HepG2 (cell line): ENCODE results near the gene ABCA13. TPM values are rescaled to one million over a fixed set of nuclear protein-coding genes. Genes with fewer than 3 reads are reported as not detected.

ENCODE experiments used
- PITX1 ChIP-seq: sonication (generic); formaldehyde crosslinking; IDR thresholded peaks from 2 replicates; pipeline ENCODE4 v1.5.1; 2020; ENCODE audit warnings: mild to moderate bottlenecking, missing genetic modification reagents
- RAD51 ChIP-seq: fragments of 450-650 bp; IDR thresholded peaks from 2 replicates; pipeline ENCODE4 v1.6.1; 2016; ENCODE audit warnings: borderline replicate concordance
- SOX5 ChIP-seq: IDR thresholded peaks from 2 replicates; pipeline ENCODE4 v1.6.1; 2016; ENCODE audit warnings: borderline replicate concordance
- SP5 ChIP-seq: IDR thresholded peaks from 2 replicates; pipeline ENCODE4 v1.6.1; 2016; ENCODE audit warnings: low read depth, borderline replicate concordance
- SRSF4 ChIP-seq: fragments of 200-400 bp; formaldehyde crosslinking; IDR thresholded peaks from one replicate; pipeline ENCODE4 v1.6.1; 2018; ENCODE audit warnings: mild to moderate bottlenecking, low read depth, low read length, moderate library complexity; ENCODE audit not compliant: poor library complexity, severe bottlenecking
- TARDBP ChIP-seq: sonication (generic); formaldehyde crosslinking; IDR thresholded peaks from 2 replicates; pipeline ENCODE4 v1.8.0; 2022; ENCODE audit warnings: mild to moderate bottlenecking, missing genetic modification reagents
- ZNF232 ChIP-seq: sonication (generic); formaldehyde crosslinking; IDR thresholded peaks from 2 replicates; pipeline ENCODE4 v1.4.0; 2020; ENCODE audit warnings: missing genetic modification reagents, borderline replicate concordance
- polyA plus RNA-seq, 8 experiments: library from polyadenylated mRNA; depleted of rRNA in 3 of 8; stranded (reverse) in 7 of 8; unstranded in 1 of 8; fragments of >200 nt; fragmentation: Illumina TruSeq in 4 of 8; extraction: Trizol in 4 of 8; gene quantifications; 2 replicates each; pipeline versions ENCODE4 v1.2.1 to v1.2.3, GENCODE V29; 2011 to 2016; ENCODE audit warnings: low read depth in 4 of 8, missing spikeins in 1 of 8, mixed read lengths in 1 of 8; ENCODE audit not compliant: insufficient read depth in 1 of 8
- total RNA-seq, 5 experiments: library from RNA; depleted of rRNA; stranded (reverse); fragments of >200 nt; fragmentation: Illumina TruSeq; extraction: Trizol; gene quantifications; 2 replicates each; pipeline ENCODE4 v1.2.3, GENCODE V29; 2016; ENCODE audit warnings: low read depth in 1 of 5
- TF ChIP-seq, protein P1 (sequence below), 2 experiments: sonication (generic) in 1 of 2; formaldehyde crosslinking in 1 of 2; IDR thresholded peaks; 2 replicates each; pipeline versions ENCODE4 v1.6.1 to v1.9.0; 2014 to 2022; ENCODE audit warnings: antibody characterized with exemption in 1 of 2, borderline replicate concordance in 1 of 2, inconsistent platforms in 1 of 2, low read depth in 1 of 2, missing genetic modification reagents in 1 of 2
- TF ChIP-seq, protein P2 (sequence below): IDR thresholded peaks from 2 replicates; pipeline ENCODE4 v1.6.1; 2018; ENCODE audit warnings: missing genetic modification reagents
- TF ChIP-seq, protein P3 (sequence below): sonication (generic); formaldehyde crosslinking; IDR thresholded peaks from 2 replicates; pipeline ENCODE4 v1.5.0; 2020; ENCODE audit warnings: mild to moderate bottlenecking, missing genetic modification reagents
- TF ChIP-seq, protein P4 (sequence below): sonication (generic); formaldehyde crosslinking; IDR thresholded peaks from one replicate; pipeline ENCODE4 v1.5.1; 2020; ENCODE audit warnings: mild to moderate bottlenecking, missing genetic modification reagents; ENCODE audit errors: not compliant biosample characterization

Gene ABCA13
- total and polyA plus RNA-seq, 2 of the 13 experiments (the other 11 are each of a cell fraction or from before 2014, with no cell fraction given): 0.03 TPM; not detected in 1

DNA sequence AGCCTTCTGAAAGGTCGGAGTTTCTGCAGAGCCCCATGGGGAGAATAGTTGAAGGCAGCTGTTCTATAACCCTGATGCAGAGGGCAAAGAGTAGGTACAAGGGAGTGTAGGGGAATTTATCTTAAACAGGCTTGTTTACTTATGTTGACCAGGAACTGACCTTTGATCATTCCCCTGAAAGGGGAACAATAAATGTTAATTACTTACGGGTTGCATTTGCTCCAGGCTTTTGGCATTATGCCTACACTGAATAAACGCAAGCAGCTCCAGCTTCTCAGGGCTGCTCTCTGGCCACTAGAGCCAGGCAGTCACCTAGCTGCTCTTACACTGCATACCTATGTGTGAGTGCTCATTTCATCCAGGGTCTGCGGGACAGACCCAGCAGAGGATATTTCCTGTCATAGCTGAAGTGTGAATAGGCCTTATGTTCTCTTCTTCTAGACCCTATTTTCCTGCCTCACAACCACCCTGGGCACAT lies 26.9 kb upstream of the ABCA13 start (continued):
- TF ChIP-seq, protein P1, sequence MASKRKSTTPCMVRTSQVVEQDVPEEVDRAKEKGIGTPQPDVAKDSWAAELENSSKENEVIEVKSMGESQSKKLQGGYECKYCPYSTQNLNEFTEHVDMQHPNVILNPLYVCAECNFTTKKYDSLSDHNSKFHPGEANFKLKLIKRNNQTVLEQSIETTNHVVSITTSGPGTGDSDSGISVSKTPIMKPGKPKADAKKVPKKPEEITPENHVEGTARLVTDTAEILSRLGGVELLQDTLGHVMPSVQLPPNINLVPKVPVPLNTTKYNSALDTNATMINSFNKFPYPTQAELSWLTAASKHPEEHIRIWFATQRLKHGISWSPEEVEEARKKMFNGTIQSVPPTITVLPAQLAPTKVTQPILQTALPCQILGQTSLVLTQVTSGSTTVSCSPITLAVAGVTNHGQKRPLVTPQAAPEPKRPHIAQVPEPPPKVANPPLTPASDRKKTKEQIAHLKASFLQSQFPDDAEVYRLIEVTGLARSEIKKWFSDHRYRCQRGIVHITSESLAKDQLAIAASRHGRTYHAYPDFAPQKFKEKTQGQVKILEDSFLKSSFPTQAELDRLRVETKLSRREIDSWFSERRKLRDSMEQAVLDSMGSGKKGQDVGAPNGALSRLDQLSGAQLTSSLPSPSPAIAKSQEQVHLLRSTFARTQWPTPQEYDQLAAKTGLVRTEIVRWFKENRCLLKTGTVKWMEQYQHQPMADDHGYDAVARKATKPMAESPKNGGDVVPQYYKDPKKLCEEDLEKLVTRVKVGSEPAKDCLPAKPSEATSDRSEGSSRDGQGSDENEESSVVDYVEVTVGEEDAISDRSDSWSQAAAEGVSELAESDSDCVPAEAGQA (IDR thresholded peaks at IDR 0.05; ENCODE audit: low read depth): no peak
- TF ChIP-seq, protein P1 (CRISPR knock-in tag; IDR thresholded peaks at IDR 0.05; ENCODE audit: borderline replicate concordance): no peak
- TF ChIP-seq, protein P2, sequence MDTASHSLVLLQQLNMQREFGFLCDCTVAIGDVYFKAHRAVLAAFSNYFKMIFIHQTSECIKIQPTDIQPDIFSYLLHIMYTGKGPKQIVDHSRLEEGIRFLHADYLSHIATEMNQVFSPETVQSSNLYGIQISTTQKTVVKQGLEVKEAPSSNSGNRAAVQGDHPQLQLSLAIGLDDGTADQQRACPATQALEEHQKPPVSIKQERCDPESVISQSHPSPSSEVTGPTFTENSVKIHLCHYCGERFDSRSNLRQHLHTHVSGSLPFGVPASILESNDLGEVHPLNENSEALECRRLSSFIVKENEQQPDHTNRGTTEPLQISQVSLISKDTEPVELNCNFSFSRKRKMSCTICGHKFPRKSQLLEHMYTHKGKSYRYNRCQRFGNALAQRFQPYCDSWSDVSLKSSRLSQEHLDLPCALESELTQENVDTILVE: peak; percentile 68
- TF ChIP-seq SOX5 (CRISPR knock-in tag): peak; percentile 99
- TF ChIP-seq, protein P3, sequence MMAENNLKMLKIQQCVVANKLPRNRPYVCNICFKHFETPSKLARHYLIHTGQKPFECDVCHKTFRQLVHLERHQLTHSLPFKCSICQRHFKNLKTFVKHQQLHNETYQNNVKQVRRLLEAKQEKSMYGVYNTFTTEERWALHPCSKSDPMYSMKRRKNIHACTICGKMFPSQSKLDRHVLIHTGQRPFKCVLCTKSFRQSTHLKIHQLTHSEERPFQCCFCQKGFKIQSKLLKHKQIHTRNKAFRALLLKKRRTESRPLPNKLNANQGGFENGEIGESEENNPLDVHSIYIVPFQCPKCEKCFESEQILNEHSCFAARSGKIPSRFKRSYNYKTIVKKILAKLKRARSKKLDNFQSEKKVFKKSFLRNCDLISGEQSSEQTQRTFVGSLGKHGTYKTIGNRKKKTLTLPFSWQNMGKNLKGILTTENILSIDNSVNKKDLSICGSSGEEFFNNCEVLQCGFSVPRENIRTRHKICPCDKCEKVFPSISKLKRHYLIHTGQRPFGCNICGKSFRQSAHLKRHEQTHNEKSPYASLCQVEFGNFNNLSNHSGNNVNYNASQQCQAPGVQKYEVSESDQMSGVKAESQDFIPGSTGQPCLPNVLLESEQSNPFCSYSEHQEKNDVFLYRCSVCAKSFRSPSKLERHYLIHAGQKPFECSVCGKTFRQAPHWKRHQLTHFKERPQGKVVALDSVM: no peak
- no peak for TF ChIP-seq PITX1 (CRISPR knock-in tag)
- TF ChIP-seq, protein P4, sequence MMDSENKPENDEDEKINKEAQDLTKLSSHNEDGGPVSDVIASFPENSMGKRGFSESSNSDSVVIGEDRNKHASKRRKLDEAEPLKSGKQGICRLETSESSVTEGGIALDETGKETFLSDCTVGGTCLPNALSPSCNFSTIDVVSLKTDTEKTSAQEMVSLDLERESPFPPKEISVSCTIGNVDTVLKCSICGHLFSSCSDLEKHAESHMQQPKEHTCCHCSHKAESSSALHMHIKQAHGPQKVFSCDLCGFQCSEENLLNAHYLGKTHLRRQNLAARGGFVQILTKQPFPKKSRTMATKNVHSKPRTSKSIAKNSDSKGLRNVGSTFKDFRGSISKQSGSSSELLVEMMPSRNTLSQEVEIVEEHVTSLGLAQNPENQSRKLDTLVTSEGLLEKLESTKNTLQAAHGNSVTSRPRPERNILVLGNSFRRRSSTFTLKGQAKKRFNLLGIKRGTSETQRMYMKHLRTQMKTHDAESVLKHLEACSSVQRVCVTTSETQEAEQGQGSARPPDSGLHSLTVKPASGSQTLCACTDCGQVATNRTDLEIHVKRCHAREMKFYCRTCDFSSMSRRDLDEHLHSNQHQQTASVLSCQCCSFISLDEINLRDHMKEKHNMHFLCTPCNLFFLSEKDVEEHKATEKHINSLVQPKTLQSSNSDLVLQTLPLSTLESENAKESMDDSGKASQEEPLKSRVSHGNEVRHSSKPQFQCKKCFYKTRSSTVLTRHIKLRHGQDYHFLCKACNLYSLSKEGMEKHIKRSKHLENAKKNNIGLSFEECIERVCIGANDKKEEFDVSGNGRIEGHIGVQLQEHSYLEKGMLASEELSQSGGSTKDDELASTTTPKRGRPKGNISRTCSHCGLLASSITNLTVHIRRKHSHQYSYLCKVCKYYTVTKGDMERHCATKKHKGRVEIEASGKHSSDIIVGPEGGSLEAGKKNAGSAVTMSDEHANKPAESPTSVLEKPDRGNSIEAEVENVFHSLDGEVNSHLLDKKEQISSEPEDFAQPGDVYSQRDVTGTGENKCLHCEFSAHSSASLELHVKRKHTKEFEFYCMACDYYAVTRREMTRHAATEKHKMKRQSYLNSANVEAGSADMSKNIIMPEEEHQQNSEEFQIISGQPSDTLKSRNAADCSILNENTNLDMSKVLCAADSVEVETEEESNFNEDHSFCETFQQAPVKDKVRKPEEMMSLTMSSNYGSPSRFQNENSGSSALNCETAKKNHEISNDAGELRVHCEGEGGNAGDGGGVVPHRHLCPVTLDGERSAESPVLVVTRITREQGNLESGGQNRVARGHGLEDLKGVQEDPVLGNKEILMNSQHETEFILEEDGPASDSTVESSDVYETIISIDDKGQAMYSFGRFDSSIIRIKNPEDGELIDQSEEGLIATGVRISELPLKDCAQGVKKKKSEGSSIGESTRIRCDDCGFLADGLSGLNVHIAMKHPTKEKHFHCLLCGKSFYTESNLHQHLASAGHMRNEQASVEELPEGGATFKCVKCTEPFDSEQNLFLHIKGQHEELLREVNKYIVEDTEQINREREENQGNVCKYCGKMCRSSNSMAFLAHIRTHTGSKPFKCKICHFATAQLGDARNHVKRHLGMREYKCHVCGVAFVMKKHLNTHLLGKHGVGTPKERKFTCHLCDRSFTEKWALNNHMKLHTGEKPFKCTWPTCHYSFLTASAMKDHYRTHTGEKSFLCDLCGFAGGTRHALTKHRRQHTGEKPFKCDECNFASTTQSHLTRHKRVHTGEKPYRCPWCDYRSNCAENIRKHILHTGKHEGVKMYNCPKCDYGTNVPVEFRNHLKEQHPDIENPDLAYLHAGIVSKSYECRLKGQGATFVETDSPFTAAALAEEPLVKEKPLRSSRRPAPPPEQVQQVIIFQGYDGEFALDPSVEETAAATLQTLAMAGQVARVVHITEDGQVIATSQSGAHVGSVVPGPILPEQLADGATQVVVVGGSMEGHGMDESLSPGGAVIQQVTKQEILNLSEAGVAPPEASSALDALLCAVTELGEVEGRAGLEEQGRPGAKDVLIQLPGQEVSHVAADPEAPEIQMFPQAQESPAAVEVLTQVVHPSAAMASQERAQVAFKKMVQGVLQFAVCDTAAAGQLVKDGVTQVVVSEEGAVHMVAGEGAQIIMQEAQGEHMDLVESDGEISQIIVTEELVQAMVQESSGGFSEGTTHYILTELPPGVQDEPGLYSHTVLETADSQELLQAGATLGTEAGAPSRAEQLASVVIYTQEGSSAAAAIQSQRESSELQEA: no peak
- no peak for TF ChIP-seq RAD51
- no peak for TF ChIP-seq SRSF4
- peak; percentile 75; the same call in 1 of the 2 replicates for TF ChIP-seq TARDBP
- TF ChIP-seq ZNF232 (CRISPR knock-in tag): no peak
- no peak for TF ChIP-seq SP5
